Skeletal muscle cell (primary cell): Measurements from ENCODE around the gene DNAJC5.
"Not testable (repeated sequence)": the region's sequence is repeated elsewhere in the genome, so short reads cannot be mapped to it uniquely, and the experiment has no call there.

Experiments
- DNase-seq: peaks from one replicate; pipeline ENCODE4 v3.0.0-alpha.2; 2010; ENCODE audit warnings: low read depth
- H3K4me3 ChIP-seq: 2 replicates; pipeline ENCODE4 v1.5.1; 2011; ENCODE audit warnings: low read depth, mild to moderate bottlenecking, control low read depth, low read length, moderate library complexity

The DNAJC5 gene

GRCh38 chr20:63960654-63961621 lies 66.0 kb downstream of the DNAJC5 start:
- H3K4me3 ChIP-seq, DNase-seq: not testable (repeated sequence)

- no peak for DNase-seq
- H3K4me3 ChIP-seq, result no peak overlapping the region
These were observed 66.9 kb downstream of the DNAJC5 start for GRCh38 chr20:63961664-63962425.

- H3K4me3 ChIP-seq, result no peak overlapping the region
- DNase-seq, result no peak
These were observed 67.8 kb downstream of the DNAJC5 start for GRCh38 chr20:63962426-63963347.

- no peak for DNase-seq
These were observed 68.4 kb downstream of the DNAJC5 start for GRCh38 chr20:63963348-63963741.

GRCh38 chr20:63963784-63964301 lies 68.9 kb downstream of the DNAJC5 start:
- H3K4me3 ChIP-seq, result no peak overlapping the region
- no peak for DNase-seq

More at GRCh38 chr20:63963348-63963741, 68.4 kb downstream of the DNAJC5 start:
- H3K4me3 ChIP-seq, result no peak overlapping the region

- no peak overlapping the region for H3K4me3 ChIP-seq
- no peak for DNase-seq
These were observed 69.5 kb downstream of the DNAJC5 start for GRCh38 chr20:63964412-63964811.

GRCh38 chr20:63966172-63966943 lies 71.4 kb downstream of the DNAJC5 start:
- H3K4me3 ChIP-seq, result no peak overlapping the region
- DNase-seq, result no peak

- no peak for DNase-seq
- H3K4me3 ChIP-seq, result no peak overlapping the region
These were observed 72.0 kb downstream of the DNAJC5 start for GRCh38 chr20:63966944-63967322.

- no peak overlapping the region for H3K4me3 ChIP-seq
- no peak for DNase-seq
These were observed 72.6 kb downstream of the DNAJC5 start for GRCh38 chr20:63967330-63968135.

- peak overlapping the region; percentile 68 for H3K4me3 ChIP-seq
- DNase-seq, result no peak
These were observed 73.4 kb downstream of the DNAJC5 start for GRCh38 chr20:63968136-63968927.

- DNase-seq, result no peak
- H3K4me3 ChIP-seq, result peak overlapping the region; percentile 68
These were observed 74.2 kb downstream of the DNAJC5 start for GRCh38 chr20:63968928-63969760.

GRCh38 chr20:63969838-63970713 lies 75.2 kb downstream of the DNAJC5 start, which contains the start of gene ZNF512B:
TSS of gene ZNF512B (minus strand) at chr20:63969930. CDS start at chr20:63967950, 1,980 bp downstream.
- no peak for DNase-seq
- H3K4me3 ChIP-seq, result peak within 1 kb of the TSS; percentile 68

GRCh38 chr20:63970714-63971431 lies 75.9 kb downstream of the DNAJC5 start:
- H3K4me3 ChIP-seq, result no peak overlapping the region
- DNase-seq, result no peak

GRCh38 chr20:63971960-63972311 lies 77.0 kb downstream of the DNAJC5 start:
- not testable (repeated sequence) for DNase-seq, H3K4me3 ChIP-seq
